Pancreas (tissue), 10 donors: Measurements from ENCODE around the gene RAPGEF6. TPM values are rescaled to one million over a fixed set of nuclear protein-coding genes. Genes with fewer than 3 reads are reported as not detected.

Experiments
- ATAC-seq, 4 donors: fragments of 200-7000 bp; cut with Tn5 transposase; one replicate each; pipeline versions ENCODE4 v1.8.0 to v1.9.1; 2020; ENCODE audit warnings: mild to moderate bottlenecking in 4 of 4, moderate library complexity in 4 of 4
- DNase-seq, 6 donors: peaks; one replicate each; pipeline ENCODE4 v3.0.0-alpha.2; 2020
- FAIRE-seq: peaks from 2 replicates; lab custom pipeline; 2012; peaks lifted over from hg19 to GRCh38; lab: Jason Lieb, UNC
- H3K27ac ChIP-seq, 4 donors: fragments of 200-600 bp; sonication (generic); 1 replicate in 3 of 4; 2 replicates in 1 of 4; pipeline versions ENCODE4 v1.5.0 to v1.8.0; 2020
- H3K27me3 ChIP-seq, 4 donors: fragments of 200-600 bp; one replicate each; pipeline ENCODE4 v1.8.0; 2021
- H3K36me3 ChIP-seq, 3 donors: fragments of 200-600 bp; sonication (generic) in 1 of 3; one replicate each; pipeline versions ENCODE4 v1.5.0 to v1.8.0; 2020 to 2021
- H3K4me1 ChIP-seq, 3 donors: fragments of 200-600 bp; one replicate each; pipeline ENCODE4 v1.8.0; 2021
- H3K4me3 ChIP-seq, 4 donors: fragments of 200-600 bp; sonication (generic) in 2 of 4; one replicate each; pipeline versions ENCODE4 v1.5.0 to v1.8.0; 2020 to 2021
- H3K9me3 ChIP-seq, 4 donors: fragments of 200-600 bp; one replicate each; pipeline ENCODE4 v1.8.0; 2021
- CTCF ChIP-seq, 4 donors: fragments of 200-600 bp; sonication (generic) in 3 of 4; IDR thresholded peaks; one replicate each; pipeline versions ENCODE4 v1.5.0 to v1.8.0; 2021; ENCODE audit warnings: antibody characterized with exemption in 4 of 4
- WGBS, 2 donors: extraction: QIAGEN DNeasy Blood & Tissue Kit; methylation state at CpG; one replicate each; pipeline ENCODE4 v1.1.7; 2013; 5-methylcytosine and 5-hydroxymethylcytosine counted together
- intact Hi-C, 3 donors: fragments of 100-400 bp; cut with DNase I; formaldehyde crosslinking; loops; one replicate each; pipeline versions ENCODE4 v1.11.1 to v1.14.2; 2022
- polyA plus RNA-seq, 2 donors: library from polyadenylated mRNA; stranded (reverse); fragments of 200-250 nt; gene quantifications; one replicate each; pipeline ENCODE4 v1.2.3, GENCODE V29; 2013
- total RNA-seq, 6 donors: library from RNA; stranded (reverse); fragmentation: NEBNext Ultra II Directional in 4 of 6; extraction: Animal tissue kit (Norgen Biotek cat#: 25700) in 4 of 6; gene quantifications; one replicate each; pipeline versions ENCODE4 v1.2.1 to v1.2.4, GENCODE V29; 2021 to 2023
- donor health status: healthy with polysubstance abuse.
- donor health status: DM: no; HTN: no; CAD: no; lungs with moderate emphysema.
- donor health status: DM: no; HTN: no; CAD: no.
- donor health status: control.
- donor health status: control.
- donor health status: Bipolar disorder and iron deficiency.
- donor health status: DM: yes; HTN: yes; CAD: no.
- donor health status: DM: no; HTN: no; CAD: no.
- donor health status: DM: no; HTN: no; CAD: no.
- donor health status: DM: yes; HTN: yes; CAD: no.

RAPGEF6 gene
- total and polyA plus RNA-seq, 8 donors: 1.7 to 13.2 (median 6.7) TPM

- ATAC-seq (no peak), DNase-seq (no peak), FAIRE-seq (no peak)
- Histone ChIP-seq H3K36me3 (peaks cover 0 to 16% (median 4%) of the 10 kb centered on the region in 3 donors), H3K27me3 (no peaks in the 10 kb centered on the region), H3K4me3 (no peak overlapping the region), H3K4me1 (no peaks in the 10 kb centered on the region), H3K27ac (no peak overlapping the region), H3K9me3 (no peaks in the 10 kb centered on the region)
- intact Hi-C loops: no loop called here
- no peak for TF ChIP-seq CTCF (IDR thresholded peaks at IDR 0.05)
- 95 to 100% methylated on average over 2 of the region's 2 CpGs for WGBS, 2 donors
These were observed 184.1 kb downstream of the RAPGEF6 start for GRCh38 chr5:131450941-131451340.

GRCh38 chr5:131441184-131441583, 193.8 kb downstream of the RAPGEF6 start:
- Histone ChIP-seq H3K27ac (no peak overlapping the region), H3K4me1 (no peaks in the 10 kb centered on the region), H3K9me3 (no peaks in the 10 kb centered on the region), H3K27me3 (no peaks in the 10 kb centered on the region), H3K36me3 (peaks cover 0 to 15% (median 2%) of the 10 kb centered on the region in 3 donors), H3K4me3 (no peak overlapping the region)
- ATAC-seq (no peak), FAIRE-seq (no peak), DNase-seq (no peak)
- 93 to 96% methylated on average over 2 of the region's 2 CpGs for WGBS, 2 donors
- intact Hi-C loops: no loop called here
- no peak for TF ChIP-seq CTCF (IDR thresholded peaks at IDR 0.05)

GRCh38 chr5:131436081-131436480, 198.9 kb downstream of the RAPGEF6 start:
- Histone ChIP-seq H3K36me3 (peaks cover 0 to 9% (median 0%) of the 10 kb centered on the region in 3 donors), H3K27me3 (no peaks in the 10 kb centered on the region), H3K9me3 (no peaks in the 10 kb centered on the region), H3K4me1 (no peaks in the 10 kb centered on the region), H3K27ac (no peak overlapping the region), H3K4me3 (no peak overlapping the region)
- FAIRE-seq: no peak
- DNase-seq: no peak
- 79 to 89% methylated on average over 2 of the region's 2 CpGs for WGBS, 2 donors
- ATAC-seq: no peak
- no peak for TF ChIP-seq CTCF (IDR thresholded peaks at IDR 0.05)
- intact Hi-C loops: no loop called here

GRCh38 chr5:131433109-131433508, 201.9 kb downstream of the RAPGEF6 start:
- H3K4me1 ChIP-seq: no peaks in the 10 kb centered on the region
- no peak overlapping the region for H3K27ac ChIP-seq
- TF ChIP-seq CTCF (IDR thresholded peaks at IDR 0.05): no peak
- H3K4me3 ChIP-seq: no peak overlapping the region
- no peak for FAIRE-seq
- no peak for DNase-seq
- no peaks in the 10 kb centered on the region for H3K9me3 ChIP-seq
- intact Hi-C loops: no loop called here
- H3K36me3 ChIP-seq: peaks cover 0 to 5% (median 3%) of the 10 kb centered on the region in 3 donors
- 96 to 99% methylated on average over 1 of the region's 1 CpG for WGBS, 2 donors
- ATAC-seq: no peak
- no peaks in the 10 kb centered on the region for H3K27me3 ChIP-seq

GRCh38 chr5:131431794-131432193, 203.2 kb downstream of the RAPGEF6 start:
- Histone ChIP-seq H3K4me1 (no peaks in the 10 kb centered on the region), H3K9me3 (no peaks in the 10 kb centered on the region), H3K4me3 (no peak overlapping the region), H3K36me3 (peaks cover 0 to 5% (median 4%) of the 10 kb centered on the region in 3 donors), H3K27me3 (no peaks in the 10 kb centered on the region), H3K27ac (no peak overlapping the region)
- ATAC-seq (no peak), DNase-seq (no peak), FAIRE-seq (no peak)
- intact Hi-C loops: no loop called here
- TF ChIP-seq CTCF (IDR thresholded peaks at IDR 0.05): no peak
- 92 to 97% methylated on average over 2 of the region's 2 CpGs for WGBS, 2 donors
